OCI-LY1 (cell line): ENCODE measurements around the gene NCKAP5L.

Source experiments
- H2AFZ ChIP-seq: fragments of 200-600 bp; sonication (generic), shearing (Covaris generic); 2 replicates; pipeline ENCODE4 v1.6.0; 2014; ENCODE audit warnings: antibody characterized with exemption, mild to moderate bottlenecking, low read length
- H3F3A ChIP-seq: fragments of 200-600 bp; sonication (generic), shearing (Covaris generic); 2 replicates; pipeline ENCODE4 v1.6.0; 2014; ENCODE audit warnings: mild to moderate bottlenecking, antibody characterized with exemption, low read length, moderate library complexity; ENCODE audit not compliant: insufficient read depth
- H3K27ac ChIP-seq: fragments of 200-600 bp; sonication (generic); 2 replicates; pipeline ENCODE4 v1.5.1; 2014; ENCODE audit warnings: low read length, mixed run types, mild to moderate bottlenecking, low read depth; ENCODE audit not compliant: poor library complexity, severe bottlenecking
- H3K27me3 ChIP-seq: fragments of 200-600 bp; sonication (generic); 2 replicates; pipeline ENCODE4 v1.6.0; 2014; ENCODE audit warnings: antibody characterized with exemption, mild to moderate bottlenecking, low read length, moderate library complexity; ENCODE audit not compliant: insufficient read depth
- H3K36me3 ChIP-seq: fragments of 200-600 bp; sonication (generic); 2 replicates; pipeline ENCODE4 v1.6.1; 2014; ENCODE audit warnings: mild to moderate bottlenecking, antibody characterized with exemption, low read length, moderate library complexity, mixed read lengths; ENCODE audit not compliant: insufficient read depth
- H3K4me1 ChIP-seq: fragments of 200-600 bp; sonication (generic); 2 replicates; pipeline ENCODE4 v1.5.1; 2014; ENCODE audit warnings: mild to moderate bottlenecking, low read length, moderate library complexity; ENCODE audit not compliant: insufficient read depth, severe bottlenecking
- H3K4me2 ChIP-seq: fragments of 200-600 bp; sonication (generic), shearing (Covaris generic); 2 replicates; pipeline ENCODE4 v1.6.1; 2014; ENCODE audit warnings: low read length
- H3K4me3 ChIP-seq: fragments of 200-600 bp; sonication (generic); 2 replicates; pipeline ENCODE4 v1.5.1; 2014; ENCODE audit warnings: low read length, low read depth, mild to moderate bottlenecking, mixed read lengths; ENCODE audit not compliant: poor library complexity, severe bottlenecking
- H3K79me2 ChIP-seq: fragments of 200-600 bp; shearing (Covaris generic); 2 replicates; pipeline ENCODE4 v1.6.1; 2016; ENCODE audit warnings: mixed run types, low read length, mixed read lengths; ENCODE audit not compliant: insufficient read depth
- H3K9ac ChIP-seq: fragments of 200-600 bp; sonication (generic), shearing (Covaris generic); 2 replicates; pipeline ENCODE4 v1.6.1; 2014; ENCODE audit warnings: mild to moderate bottlenecking, low read length, mixed read lengths
- H3K9me2 ChIP-seq: fragments of 200-600 bp; sonication (generic), shearing (Covaris generic); 2 replicates; pipeline ENCODE4 v1.6.1; 2014; ENCODE audit warnings: low read depth, mild to moderate bottlenecking, low read length, mixed read lengths
- H3K9me3 ChIP-seq: fragments of 200-600 bp; shearing (Covaris generic); 2 replicates; pipeline ENCODE4 v1.6.1; 2014; ENCODE audit warnings: low read length, mixed read lengths
- H4K20me1 ChIP-seq: fragments of 200-600 bp; sonication (generic), shearing (Covaris generic); 2 replicates; pipeline ENCODE4 v1.6.0; 2016; ENCODE audit warnings: mild to moderate bottlenecking, low read length; ENCODE audit not compliant: insufficient read depth
- CTCF ChIP-seq: fragments of 200-600 bp; sonication (generic), shearing (Covaris generic); IDR thresholded peaks from 2 replicates; pipeline ENCODE4 v1.5.1; 2017; ENCODE audit warnings: mild to moderate bottlenecking, antibody characterized with exemption, low read length, moderate library complexity, mixed read lengths
- EZH2 ChIP-seq: fragments of 200-600 bp; sonication (generic), shearing (Covaris generic); IDR thresholded peaks from 2 replicates; pipeline ENCODE4 v1.8.0; 2017; ENCODE audit warnings: borderline replicate concordance, mixed run types, mild to moderate bottlenecking, antibody characterized with exemption, low read length, moderate library complexity, mixed read lengths

Gene NCKAP5L

GRCh38 chr12:49821373-49822287 lies 6.6 kb downstream of the NCKAP5L start:
- Histone ChIP-seq H3K27me3 (no peaks in the 10 kb centered on the region), H3K79me2 (no peaks in the 10 kb centered on the region), H3K4me3 (no peak overlapping the region), H3K9me3 (no peaks in the 10 kb centered on the region), H2AFZ (no peak overlapping the region), H3K9ac (no peak overlapping the region), H3K27ac (no peak overlapping the region), H3K9me2 (no peaks in the 10 kb centered on the region), H3K36me3 (no peaks in the 10 kb centered on the region), H3F3A (no peaks in the 10 kb centered on the region), H4K20me1 (no peaks in the 10 kb centered on the region), H3K4me2 (peak overlapping the region; percentile 4), H3K4me1 (peaks cover 9% of the 10 kb centered on the region)
- TF ChIP-seq CTCF (no peak), EZH2 (no peak)

GRCh38 chr12:49819786-49820185 lies 8.4 kb downstream of the NCKAP5L start:
- no peak overlapping the region for H3K4me2 ChIP-seq
- peaks cover 9% of the 10 kb centered on the region for H3K4me1 ChIP-seq
- H3K4me3 ChIP-seq = no peak overlapping the region
- H3K9me3 ChIP-seq = no peaks in the 10 kb centered on the region
- no peak overlapping the region for H3K27ac ChIP-seq
- H3K9me2 ChIP-seq = no peaks in the 10 kb centered on the region
- H4K20me1 ChIP-seq = no peaks in the 10 kb centered on the region
- H2AFZ ChIP-seq = no peak overlapping the region
- H3F3A ChIP-seq = no peaks in the 10 kb centered on the region
- no peak overlapping the region for H3K9ac ChIP-seq
- no peaks in the 10 kb centered on the region for H3K36me3 ChIP-seq
- TF ChIP-seq CTCF (no peak), EZH2 (no peak)
- no peaks in the 10 kb centered on the region for H3K79me2 ChIP-seq
- H3K27me3 ChIP-seq = no peaks in the 10 kb centered on the region

- Histone ChIP-seq H3K27me3 (no peaks in the 10 kb centered on the region), H4K20me1 (no peaks in the 10 kb centered on the region), H3K4me2 (no peak overlapping the region), H3K9ac (no peak overlapping the region), H3F3A (no peaks in the 10 kb centered on the region), H3K9me2 (no peaks in the 10 kb centered on the region), H3K27ac (no peak overlapping the region), H2AFZ (no peak overlapping the region), H3K4me3 (no peak overlapping the region), H3K79me2 (no peaks in the 10 kb centered on the region), H3K36me3 (no peaks in the 10 kb centered on the region), H3K9me3 (no peaks in the 10 kb centered on the region), H3K4me1 (peaks cover 9% of the 10 kb centered on the region)
- TF ChIP-seq CTCF (no peak), EZH2 (no peak)
Observed at GRCh38 chr12:49818241-49818895, 9.8 kb downstream of the NCKAP5L start.
